Vagina (tissue), 2 donors: ENCODE measurements around the gene ATP4B. TPM values are rescaled to one million over a fixed set of nuclear protein-coding genes. Genes with fewer than 3 reads are reported as not detected.

Experiments used
- DNase-seq, 2 donors: peaks; one replicate each; pipeline ENCODE4 v3.0.0-alpha.2; 2017; ENCODE audit errors: extremely low spot score in 2 of 2
- H3K27ac ChIP-seq: fragments of 200-600 bp; sonication (generic); one replicate; pipeline ENCODE4 v1.5.1; 2019
- H3K27me3 ChIP-seq: fragments of 200-600 bp; sonication (generic); one replicate; pipeline ENCODE4 v1.5.1; 2019
- H3K36me3 ChIP-seq, 2 donors: fragments of 200-600 bp; sonication (generic); one replicate each; pipeline ENCODE4 v1.5.1; 2017 to 2019
- H3K4me1 ChIP-seq: fragments of 200-600 bp; sonication (generic); one replicate; pipeline ENCODE4 v1.5.1; 2019
- H3K4me3 ChIP-seq, 2 donors: fragments of 200-600 bp; sonication (generic); 1 replicate in 1 of 2; 2 replicates in 1 of 2; pipeline ENCODE4 v1.5.1; 2016 to 2019
- H3K9me3 ChIP-seq: fragments of 200-600 bp; sonication (generic); one replicate; pipeline ENCODE4 v1.5.1; 2019
- CTCF ChIP-seq, 3 experiments: fragments of 450-650 bp in 2 of 3; fragments of 200-600 bp in 1 of 3; sonication (generic) in 1 of 3; IDR thresholded peaks; one replicate each; pipeline ENCODE4 v1.5.1; 2017 to 2019; ENCODE audit warnings: antibody characterized with exemption in 3 of 3, mild to moderate bottlenecking in 2 of 3, moderate library complexity in 2 of 3
- POLR2A ChIP-seq, 2 donors: fragments of 450-650 bp; IDR thresholded peaks; one replicate each; pipeline ENCODE4 v1.6.1; 2017; ENCODE audit warnings: antibody characterized with exemption in 2 of 2, mild to moderate bottlenecking in 2 of 2, moderate library complexity in 2 of 2
- POLR2AphosphoS5 ChIP-seq, 2 donors: sonication (generic); formaldehyde crosslinking; IDR thresholded peaks; one replicate each; pipeline ENCODE4 v1.9.0; 2017; ENCODE audit warnings: antibody characterized with exemption in 2 of 2, mild to moderate bottlenecking in 2 of 2, low read depth in 1 of 2; ENCODE audit not compliant: insufficient read depth in 1 of 2
- intact Hi-C: fragments of 100-400 bp; cut with DNase I; formaldehyde crosslinking; loops from one replicate; pipeline ENCODE4 v1.15.1; 2023
- total RNA-seq: library from RNA; depleted of rRNA; stranded (reverse); fragments of >200 nt; gene quantifications from one replicate; pipeline ENCODE4 v1.2.3, GENCODE V29; 2016

The ATP4B gene
- total RNA-seq, 1 donor from 2014 or later, result not detected

GRCh38 chr13:113601166-113602070 lies 56.6 kb downstream of the ATP4B start:
- no peak for TF ChIP-seq POLR2AphosphoS5 (IDR thresholded peaks at IDR 0.05; ENCODE audit: insufficient read depth in 1 of 2, low read depth in 1 of 2)
- no peak for TF ChIP-seq POLR2A (IDR thresholded peaks at IDR 0.05)
- TF ChIP-seq CTCF (IDR thresholded peaks at IDR 0.05), result no peak
- H3K9me3 ChIP-seq, result no peaks in the 10 kb centered on the region
- no peaks in the 10 kb centered on the region for H3K27me3 ChIP-seq
- H3K4me1 ChIP-seq, result no peaks in the 10 kb centered on the region
- intact Hi-C loops, result no loop called here
- no peak overlapping the region for H3K27ac ChIP-seq
- no peaks in the 10 kb centered on the region for H3K36me3 ChIP-seq
- no peak overlapping the region for H3K4me3 ChIP-seq
- no peak for DNase-seq

- H3K9me3 ChIP-seq, result no peaks in the 10 kb centered on the region
- H3K27me3 ChIP-seq, result no peaks in the 10 kb centered on the region
- no peaks in the 10 kb centered on the region for H3K4me1 ChIP-seq
- DNase-seq, result no peak
- H3K4me3 ChIP-seq, result no peak overlapping the region
- no peak overlapping the region for H3K27ac ChIP-seq
- no peak for TF ChIP-seq POLR2A (IDR thresholded peaks at IDR 0.05)
- no peak for TF ChIP-seq POLR2AphosphoS5 (IDR thresholded peaks at IDR 0.05; ENCODE audit: insufficient read depth in 1 of 2, low read depth in 1 of 2)
- no peak for TF ChIP-seq CTCF (IDR thresholded peaks at IDR 0.05)
- intact Hi-C loops, result no loop called here
- H3K36me3 ChIP-seq, result no peaks in the 10 kb centered on the region
These were observed 58.6 kb downstream of the ATP4B start for GRCh38 chr13:113599391-113599790.

Other genes starting within 250 kb of the ATP4B start
- gene ADPRHL1, start 204.7 kb downstream of the ATP4B start, total RNA-seq, result 1.7 TPM
- gene DCUN1D2, start 167.5 kb downstream of the ATP4B start, total RNA-seq, result 13.3 TPM
- gene TFDP1, start 73.4 kb downstream of the ATP4B start, total RNA-seq, result 40.0 TPM
- not detected for gene GRK1, start 9.0 kb upstream of the ATP4B start, total RNA-seq
- gene TMEM255B, start 101.0 kb upstream of the ATP4B start, total RNA-seq, result 6.4 TPM
- 215 TPM for gene GAS6, start 205.9 kb upstream of the ATP4B start, total RNA-seq